ENCODE data around the gene THRB. TPM values are rescaled to one million over a fixed set of nuclear protein-coding genes. Genes with fewer than 3 reads are reported as not detected.

THRB gene
- total and polyA plus RNA-seq, 2 donors (not counting 3 experiments of a cell fraction or from before 2014, with no cell fraction given): 0.06 TPM; not detected in 1

- H3K9me1 ChIP-seq (replicated peaks; ENCODE audit: control insufficient read depth, extremely low read depth, insufficient read depth, low read length): no peaks in the 10 kb centered on the region
- H3K79me2 ChIP-seq (ENCODE audit: control insufficient read depth, insufficient read depth, low read length): no peaks in the 10 kb centered on the region
- no peak overlapping the region for H3K9ac ChIP-seq (replicated peaks; ENCODE audit: extremely low read depth, insufficient read depth, low read length)
- no peak overlapping the region for H2AFZ ChIP-seq (ENCODE audit: low read depth, low read length)
- no peaks in the 10 kb centered on the region for H3K9me3 ChIP-seq (replicated peaks; ENCODE audit: control insufficient read depth, insufficient read depth, low read length)
- H3K36me3 ChIP-seq (ENCODE audit: control insufficient read depth in 2 of 2, extremely low read depth in 1 of 2, insufficient read depth in 2 of 2, low read length in 2 of 2): no peaks in the 10 kb centered on the region
- CTCF ChIA-PET: interaction anchor here (1.0 kb wide), 1 partner anchor 26 kb away, joined by 3 read pairs; no protein-coding TSS in a partner anchor
- intact Hi-C loops (cut with micrococcal nuclease): no loop called here
- no peak overlapping the region for H3K4me2 ChIP-seq (ENCODE audit: insufficient read depth, low read length)
- dilution Hi-C loops (cut with MboI; ENCODE audit: extremely low pct_ligation_motif_present, low sequenced_read_pairs): no loop called here
- no peak for FAIRE-seq
- TF ChIP-seq MAX (IDR thresholded peaks at IDR 0.05; ENCODE audit: insufficient read depth, insufficient read length) (no peak), EZH2 (IDR thresholded peaks at IDR 0.05; ENCODE audit: borderline replicate concordance, low read depth, low read length, severe bottlenecking) (no peak), JUN (IDR thresholded peaks at IDR 0.05; ENCODE audit: borderline replicate concordance, insufficient read depth, insufficient read length, low read depth) (no peak), POLR2AphosphoS5 (IDR thresholded peaks at IDR 0.05; ENCODE audit: insufficient read depth, low read depth, low read length) (no peak), MYC (IDR thresholded peaks at IDR 0.05; ENCODE audit: low read depth, low read length) (no peak), CTCF (IDR thresholded peaks at IDR 0.05; ENCODE audit: extremely low read depth in 1 of 2, insufficient read depth in 1 of 2, low read depth in 1 of 2, low read length in 2 of 2) (no peak)
- H3K4me1 ChIP-seq (ENCODE audit: control insufficient read depth, extremely low read depth, insufficient read depth, low read length): peaks cover 5% of the 10 kb centered on the region
- no TSS peak for BruUV-seq (replicated peaks)
- DNase-seq (ENCODE audit: low read depth, low spot score): no peak
- no peaks in the 10 kb centered on the region for H3K27me3 ChIP-seq (ENCODE audit: control insufficient read depth in 2 of 2, insufficient read depth in 2 of 2, low read length in 2 of 2)
- no peak overlapping the region for H3K27ac ChIP-seq (ENCODE audit: insufficient read depth, low read depth, low read length)
- H4K20me1 ChIP-seq (replicated peaks; ENCODE audit: control insufficient read depth, extremely low read depth, insufficient read depth, low read length): no peaks in the 10 kb centered on the region
- H3K4me3 ChIP-seq (replicated peaks in 1 of 3; ENCODE audit: insufficient read depth in 1 of 3, low read depth in 1 of 3, low read length in 3 of 3): no peak overlapping the region
- POLR2A ChIA-PET: no interaction called here
These were observed 334.1 kb downstream of the THRB start for GRCh38 chr3:24160424-24161095.

Data from endothelial cell of umbilical vein (primary cell).